Measurements from ENCODE around the gene STK36.

GRCh38 chr2:218662827-218663226 is 9.1 kb upstream of the STK36 start:
- TF ChIP-seq POLR2A (IDR thresholded peaks at IDR 0.05): no peak
- no peak for TF ChIP-seq CTCF (IDR thresholded peaks at IDR 0.05)
